Nephron progenitor cell (in vitro differentiated cells): ENCODE measurements around the gene DPPA5.

Experiments used
- DNase-seq: peaks from one replicate; pipeline ENCODE4 v3.0.0; 2021
- H3K27ac Mint-ChIP-seq: 2 replicates; pipeline ENCODE4 v1.8.0; 2021; ENCODE audit warnings: mild to moderate bottlenecking, moderate library complexity, mixed read lengths
- H3K27me3 Mint-ChIP-seq: 2 replicates; pipeline ENCODE4 v1.8.0; 2021; ENCODE audit warnings: mild to moderate bottlenecking, low read depth, mixed read lengths; ENCODE audit not compliant: poor library complexity
- H3K36me3 Mint-ChIP-seq: 2 replicates; pipeline ENCODE4 v1.8.0; 2021; ENCODE audit warnings: low read depth, mixed read lengths
- H3K4me1 Mint-ChIP-seq: 2 replicates; pipeline ENCODE4 v1.8.0; 2021; ENCODE audit warnings: mixed read lengths
- H3K4me3 Mint-ChIP-seq: 2 replicates; pipeline ENCODE4 v1.8.0; 2021; ENCODE audit warnings: mild to moderate bottlenecking, moderate library complexity, mixed read lengths
- H3K9me3 Mint-ChIP-seq: 2 replicates; pipeline ENCODE4 v1.8.0; 2021; ENCODE audit warnings: mild to moderate bottlenecking, moderate library complexity, mixed read lengths
- TF ChIP-seq, protein P1 (sequence below): fragments of 200-600 bp; sonication (generic); IDR thresholded peaks from 2 replicates; pipeline ENCODE4 v1.5.0; 2021; ENCODE audit warnings: antibody characterized with exemption

Gene DPPA5

DNA sequence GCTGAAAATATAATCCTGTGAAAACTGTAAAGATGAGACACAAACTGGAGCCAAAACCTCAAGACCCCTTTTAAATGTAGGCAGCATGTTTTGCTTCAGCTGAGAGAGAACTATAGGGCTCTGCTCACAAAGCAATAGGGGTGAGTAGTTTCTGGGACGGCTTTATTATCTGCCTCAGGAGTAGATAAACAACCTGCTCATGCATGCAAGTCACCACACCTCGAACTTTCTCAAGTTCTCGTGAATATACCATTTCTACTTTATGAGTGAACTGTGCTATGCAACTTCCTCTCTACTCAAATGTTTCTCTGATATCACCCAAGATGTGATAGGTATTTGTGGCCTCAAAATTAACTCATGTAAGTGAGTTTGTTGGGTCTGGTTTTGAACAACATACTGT, 23.1 kb upstream of the DPPA5 start:
- H3K36me3 Mint-ChIP-seq = no peaks in the 10 kb centered on the region
- no peak overlapping the region for H3K27ac Mint-ChIP-seq
- H3K27me3 Mint-ChIP-seq = peaks cover 4% of the 10 kb centered on the region
- H3K4me1 Mint-ChIP-seq = peaks cover 8% of the 10 kb centered on the region
- DNase-seq = no peak
- TF ChIP-seq, protein P1, sequence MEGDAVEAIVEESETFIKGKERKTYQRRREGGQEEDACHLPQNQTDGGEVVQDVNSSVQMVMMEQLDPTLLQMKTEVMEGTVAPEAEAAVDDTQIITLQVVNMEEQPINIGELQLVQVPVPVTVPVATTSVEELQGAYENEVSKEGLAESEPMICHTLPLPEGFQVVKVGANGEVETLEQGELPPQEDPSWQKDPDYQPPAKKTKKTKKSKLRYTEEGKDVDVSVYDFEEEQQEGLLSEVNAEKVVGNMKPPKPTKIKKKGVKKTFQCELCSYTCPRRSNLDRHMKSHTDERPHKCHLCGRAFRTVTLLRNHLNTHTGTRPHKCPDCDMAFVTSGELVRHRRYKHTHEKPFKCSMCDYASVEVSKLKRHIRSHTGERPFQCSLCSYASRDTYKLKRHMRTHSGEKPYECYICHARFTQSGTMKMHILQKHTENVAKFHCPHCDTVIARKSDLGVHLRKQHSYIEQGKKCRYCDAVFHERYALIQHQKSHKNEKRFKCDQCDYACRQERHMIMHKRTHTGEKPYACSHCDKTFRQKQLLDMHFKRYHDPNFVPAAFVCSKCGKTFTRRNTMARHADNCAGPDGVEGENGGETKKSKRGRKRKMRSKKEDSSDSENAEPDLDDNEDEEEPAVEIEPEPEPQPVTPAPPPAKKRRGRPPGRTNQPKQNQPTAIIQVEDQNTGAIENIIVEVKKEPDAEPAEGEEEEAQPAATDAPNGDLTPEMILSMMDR = no peak
- H3K4me3 Mint-ChIP-seq = no peak overlapping the region
- H3K9me3 Mint-ChIP-seq = peaks cover 9% of the 10 kb centered on the region

DNA sequence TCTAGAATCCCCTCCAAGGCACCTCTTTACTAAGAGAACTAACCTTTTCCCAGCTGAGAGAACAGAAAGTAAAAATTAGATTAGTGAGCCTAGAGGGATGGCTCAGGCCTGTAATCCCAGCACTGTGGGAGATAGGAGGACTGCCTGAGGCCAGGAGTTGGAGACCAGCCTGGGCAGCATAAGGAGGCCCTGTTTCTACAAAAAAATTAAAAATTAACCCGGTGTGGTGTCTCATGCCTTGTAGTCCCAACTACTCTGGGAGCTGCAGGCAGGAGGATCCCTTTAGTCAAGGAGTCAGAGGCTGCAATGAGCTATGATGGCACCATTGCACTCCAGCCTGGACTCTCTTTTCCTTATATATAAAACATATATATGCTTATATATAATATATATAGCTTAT, 21.1 kb upstream of the DPPA5 start:
- Mint-ChIP-seq H3K27me3 (peaks cover 4% of the 10 kb centered on the region), H3K36me3 (no peaks in the 10 kb centered on the region), H3K27ac (no peak overlapping the region), H3K9me3 (peaks cover 24% of the 10 kb centered on the region), H3K4me1 (peaks cover 8% of the 10 kb centered on the region), H3K4me3 (no peak overlapping the region)
- TF ChIP-seq, protein P1 = no peak
- DNase-seq = no peak

DNA sequence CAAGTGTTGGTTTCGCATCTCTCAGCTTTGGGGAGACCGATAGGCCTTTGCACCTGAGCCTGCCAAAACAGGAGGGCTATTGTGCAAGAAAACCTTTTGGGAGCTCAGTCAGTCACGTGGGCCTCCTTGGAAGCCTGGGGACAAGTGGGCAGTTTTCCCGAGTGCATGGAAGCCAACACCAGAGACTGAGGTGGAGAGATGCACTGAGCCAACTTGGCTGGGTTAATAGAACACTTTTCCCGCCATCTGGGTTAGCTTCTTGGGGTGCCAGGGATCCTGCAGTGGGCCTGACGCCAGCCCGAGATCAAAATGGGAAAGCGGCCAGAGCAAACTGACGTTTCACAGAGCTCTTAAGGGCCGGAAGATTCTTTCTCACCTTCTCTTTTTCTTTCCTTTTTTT, 18.4 kb upstream of the DPPA5 start:
- H3K4me3 Mint-ChIP-seq = no peak overlapping the region
- DNase-seq = no peak

DNA sequence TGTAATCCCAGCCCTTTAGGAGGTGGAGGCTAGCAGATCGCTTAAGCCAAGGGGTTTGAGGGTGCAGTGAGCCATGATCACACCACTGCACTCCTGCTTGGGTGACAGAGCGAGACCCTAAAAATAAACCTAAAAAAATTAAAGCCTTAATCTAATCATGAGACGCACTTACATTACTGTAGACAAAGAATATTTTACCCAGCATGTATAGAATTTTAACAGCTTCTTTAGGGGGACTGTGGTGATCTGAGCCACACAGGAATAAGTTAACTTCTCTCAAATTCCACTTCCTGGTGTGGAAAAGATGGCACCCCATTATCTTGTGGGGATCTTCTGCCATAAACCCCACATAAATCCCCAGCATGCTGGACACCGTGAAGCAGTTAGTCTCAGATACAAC, 17.9 kb upstream of the DPPA5 start:
- TF ChIP-seq, protein P1 = no peak
- no peak overlapping the region for H3K27ac Mint-ChIP-seq
- peaks cover 27% of the 10 kb centered on the region for H3K9me3 Mint-ChIP-seq
- DNase-seq = no peak
- H3K36me3 Mint-ChIP-seq = no peaks in the 10 kb centered on the region
- no peak overlapping the region for H3K4me3 Mint-ChIP-seq
- H3K27me3 Mint-ChIP-seq = peaks cover 7% of the 10 kb centered on the region
- H3K4me1 Mint-ChIP-seq = peaks cover 3% of the 10 kb centered on the region

More for the DNA sequence above, 18.4 kb upstream of the DPPA5 start:
- H3K27ac Mint-ChIP-seq = no peak overlapping the region
- TF ChIP-seq, protein P1 = no peak
- no peaks in the 10 kb centered on the region for H3K36me3 Mint-ChIP-seq
- H3K4me1 Mint-ChIP-seq = peaks cover 8% of the 10 kb centered on the region
- peaks cover 7% of the 10 kb centered on the region for H3K27me3 Mint-ChIP-seq
- H3K9me3 Mint-ChIP-seq = peaks cover 27% of the 10 kb centered on the region

DNA sequence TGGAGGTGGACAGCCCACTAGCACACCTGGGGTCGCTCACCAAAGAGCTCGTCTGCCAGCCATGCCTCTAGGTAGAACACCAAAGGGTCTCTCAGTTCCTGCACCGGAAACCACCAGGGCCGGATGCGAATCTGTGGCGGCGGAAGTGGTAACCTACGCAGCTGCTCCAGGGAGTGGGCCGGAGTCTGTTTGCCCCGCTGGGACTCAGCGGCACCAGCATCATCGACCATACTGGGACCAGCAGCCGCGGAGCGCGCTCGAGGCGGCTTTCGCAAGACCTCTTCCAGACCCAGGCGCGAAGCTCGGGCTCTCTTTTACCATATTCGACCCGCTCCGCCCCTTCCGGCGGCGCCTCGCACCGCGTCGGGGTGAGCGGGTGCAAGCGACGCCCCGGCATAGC, 15.5 kb upstream of the DPPA5 start, which contains the start of gene OOEP:
Gene OOEP, minus strand, starts transcription at position 335 of the 400 bp plus-strand sequence. Its CDS starts 105 bp downstream, at position 230.
- Mint-ChIP-seq H3K9me3 (peaks cover 31% of the 10 kb centered on the region), H3K4me3 (no peak within 1 kb of the TSS), H3K36me3 (no peaks in the 10 kb centered on the region), H3K27ac (no peak within 1 kb of the TSS), H3K4me1 (no peaks in the 10 kb centered on the region), H3K27me3 (peaks cover 4% of the 10 kb centered on the region)
- DNase-seq = no peak
- TF ChIP-seq, protein P1 = no peak

DNA sequence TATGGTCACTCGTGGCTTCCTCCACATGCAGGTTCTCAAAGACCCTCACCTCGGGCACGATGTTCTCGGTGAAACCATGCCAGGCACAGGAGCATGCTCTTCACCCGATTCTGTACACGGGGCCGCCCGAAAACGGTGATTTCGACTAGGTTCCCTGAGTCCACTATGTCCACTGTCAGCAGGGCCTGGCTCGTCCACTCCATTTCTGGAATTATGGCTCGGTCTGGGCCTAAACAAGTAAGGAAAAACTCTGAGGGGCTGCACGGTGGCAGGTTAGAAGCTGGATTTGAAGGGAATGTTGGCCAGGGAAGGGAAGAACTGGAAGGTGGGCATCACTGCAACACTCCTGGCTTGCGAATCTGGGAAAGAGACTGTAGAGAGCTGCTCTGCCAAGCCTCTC, 15.1 kb upstream of the DPPA5 start:
- H3K4me3 Mint-ChIP-seq = no peak overlapping the region
- H3K4me1 Mint-ChIP-seq = no peaks in the 10 kb centered on the region
- H3K9me3 Mint-ChIP-seq = peaks cover 31% of the 10 kb centered on the region
- H3K27ac Mint-ChIP-seq = no peak overlapping the region
- no peak for DNase-seq
- H3K27me3 Mint-ChIP-seq = peaks cover 4% of the 10 kb centered on the region
- TF ChIP-seq, protein P1 = no peak
- H3K36me3 Mint-ChIP-seq = no peaks in the 10 kb centered on the region
